Body of pancreas (tissue), 4 donors: ENCODE results near the gene NOL9.
"Not testable (repeated sequence)": the region's sequence is repeated elsewhere in the genome, so short reads cannot be mapped to it uniquely, and the experiment has no call there.

ENCODE experiments used
- CTCF ChIP-seq, 7 experiments: fragments of 450-650 bp in 4 of 7; fragments of 200-600 bp in 3 of 7; sonication (generic) in 3 of 7; IDR thresholded peaks; one replicate each; pipeline ENCODE4 v1.5.1; 2016 to 2019; ENCODE audit warnings: antibody characterized with exemption in 7 of 7
- POLR2A ChIP-seq, 3 donors: fragments of 450-650 bp; IDR thresholded peaks; one replicate each; pipeline ENCODE4 v1.6.1; 2016; ENCODE audit warnings: antibody characterized with exemption in 3 of 3, mild to moderate bottlenecking in 2 of 3

- TF ChIP-seq CTCF, POLR2A (IDR thresholded peaks at IDR 0.05): not testable (repeated sequence)
Measured at GRCh38 chr1:6493834-6494223, 60.5 kb downstream of the NOL9 start.
